H1 (cell line): ENCODE results near the gene IRF2BP2. TPM values are rescaled to one million over a fixed set of nuclear protein-coding genes. Genes with fewer than 3 reads are reported as not detected.

Experiments used
- CEBPB ChIP-seq: IDR thresholded peaks from 2 replicates; pipeline ENCODE4 v1.6.1; 2012; ENCODE audit warnings: low read depth, low read length
- USF2 ChIP-seq: IDR thresholded peaks from 2 replicates; pipeline ENCODE4 v1.6.1; 2011; ENCODE audit warnings: low read length, improper control_type of control experiment
- polyA plus RNA-seq, 7 experiments: library from polyadenylated mRNA; depleted of rRNA in 3 of 7; stranded (reverse) in 5 of 7; unstranded in 2 of 7; fragments of >200 nt in 5 of 7; fragments of 200-250 nt in 2 of 7; gene quantifications; 1 replicate in 5 of 7; 2 replicates in 1 of 7; 4 replicates in 1 of 7; pipeline versions ENCODE4 v1.2.1 to v1.2.3, GENCODE V29; 2011 to 2013; ENCODE audit warnings: missing spikeins in 2 of 7, mixed read lengths in 2 of 7
- total RNA-seq: library from RNA; stranded (reverse); fragmentation: NEBNext Ultra II Directional; extraction: Animal tissue kit (Norgen Biotek cat#: 25700); gene quantifications from 2 replicates; pipeline ENCODE4 v1.2.1, GENCODE V29; 2021

Gene IRF2BP2
- total and polyA plus RNA-seq, 2 of the 8 experiments (the other 6 are each of a cell fraction or from before 2014, with no cell fraction given) = 24.9 to 67.5 TPM

GRCh38 chr1:234644928-234645327 lies 35.0 kb upstream of the IRF2BP2 start (continued):
- TF ChIP-seq USF2 (no peak), CEBPB (no peak)
